GM18870 (cell line): ENCODE data around the gene TRIP6.
"Not testable (repeated sequence)": the region's sequence is repeated elsewhere in the genome, so short reads cannot be mapped to it uniquely, and the experiment has no call there.

Experiments used
- ATAC-seq: cut with Tn5 transposase; IDR thresholded peaks from one replicate; pipeline ENCODE4 v1.9.1; 2021; ENCODE audit warnings: moderate library complexity; ENCODE audit not compliant: unreplicated experiment

TRIP6 gene

GRCh38 chr7:100910443-100910842 is 43.3 kb downstream of the TRIP6 start:
- ATAC-seq = not testable (repeated sequence)

GRCh38 chr7:100911484-100911883 is 44.3 kb downstream of the TRIP6 start:
- no peak for ATAC-seq

GRCh38 chr7:100914208-100914878 is 47.2 kb downstream of the TRIP6 start:
- no peak for ATAC-seq

GRCh38 chr7:100914879-100915447 is 47.8 kb downstream of the TRIP6 start:
- ATAC-seq = no peak

- ATAC-seq = not testable (repeated sequence)
Measured at GRCh38 chr7:100919335-100919734, 52.1 kb downstream of the TRIP6 start.

GRCh38 chr7:100919779-100920437 is 52.7 kb downstream of the TRIP6 start:
- not testable (repeated sequence) for ATAC-seq

DNA sequence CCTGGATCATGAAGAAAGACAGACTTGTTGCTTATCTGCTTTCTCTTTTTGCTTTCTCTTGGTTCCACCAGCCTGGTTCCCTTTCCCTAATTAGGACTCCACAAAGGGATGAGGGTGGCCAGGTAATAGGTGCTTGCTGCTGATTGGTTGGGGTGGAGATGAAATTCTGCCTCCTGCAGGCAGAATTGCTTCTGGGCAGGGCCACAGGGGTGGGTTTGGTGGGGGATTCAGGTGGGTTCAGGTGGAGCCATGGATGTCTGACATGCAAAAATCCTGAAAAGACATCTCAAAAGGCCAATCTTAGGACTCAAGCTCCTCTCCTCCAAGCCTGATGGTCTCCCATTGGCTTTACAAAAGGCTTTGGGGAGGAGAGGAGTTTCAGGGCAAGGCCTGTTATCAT is 53.9 kb downstream of the TRIP6 start:
- no peak for ATAC-seq
